Effector memory CD8-positive, alpha-beta T cell (primary cell): ENCODE results near the gene ADAMTSL2.

Source experiments
- ATAC-seq: fragments of 150-1000 bp; cut with Tn5 transposase; replicated peaks from 2 replicates; pipeline ENCODE4 v1.10.0; 2021; ENCODE audit warnings: mild to moderate bottlenecking, moderate library complexity
- DNase-seq, 3 experiments: peaks; one replicate each; pipeline ENCODE4 v3.0.0; 2021
- H3K27ac Mint-ChIP-seq, 2 donors: one replicate each; pipeline ENCODE4 v1.8.0; 2022; ENCODE audit warnings: mild to moderate bottlenecking in 2 of 2, mixed read lengths in 2 of 2, moderate library complexity in 2 of 2
- H3K27me3 Mint-ChIP-seq, 2 donors: one replicate each; pipeline ENCODE4 v1.8.0; 2022; ENCODE audit warnings: mixed read lengths in 2 of 2
- H3K36me3 Mint-ChIP-seq: one replicate; pipeline ENCODE4 v1.8.0; 2022; ENCODE audit warnings: mild to moderate bottlenecking, moderate library complexity, mixed read lengths; ENCODE audit not compliant: insufficient read depth
- H3K4me1 Mint-ChIP-seq, 2 donors: one replicate each; pipeline ENCODE4 v1.8.0; 2022; ENCODE audit warnings: low read depth in 2 of 2, mixed read lengths in 2 of 2
- H3K4me3 Mint-ChIP-seq, 2 donors: one replicate each; pipeline ENCODE4 v1.8.0; 2022; ENCODE audit warnings: mild to moderate bottlenecking in 2 of 2, mixed read lengths in 2 of 2, moderate library complexity in 2 of 2
- H3K9me3 Mint-ChIP-seq, 2 donors: one replicate each; pipeline ENCODE4 v1.8.0; 2022; ENCODE audit warnings: mixed read lengths in 2 of 2

The ADAMTSL2 gene

DNA sequence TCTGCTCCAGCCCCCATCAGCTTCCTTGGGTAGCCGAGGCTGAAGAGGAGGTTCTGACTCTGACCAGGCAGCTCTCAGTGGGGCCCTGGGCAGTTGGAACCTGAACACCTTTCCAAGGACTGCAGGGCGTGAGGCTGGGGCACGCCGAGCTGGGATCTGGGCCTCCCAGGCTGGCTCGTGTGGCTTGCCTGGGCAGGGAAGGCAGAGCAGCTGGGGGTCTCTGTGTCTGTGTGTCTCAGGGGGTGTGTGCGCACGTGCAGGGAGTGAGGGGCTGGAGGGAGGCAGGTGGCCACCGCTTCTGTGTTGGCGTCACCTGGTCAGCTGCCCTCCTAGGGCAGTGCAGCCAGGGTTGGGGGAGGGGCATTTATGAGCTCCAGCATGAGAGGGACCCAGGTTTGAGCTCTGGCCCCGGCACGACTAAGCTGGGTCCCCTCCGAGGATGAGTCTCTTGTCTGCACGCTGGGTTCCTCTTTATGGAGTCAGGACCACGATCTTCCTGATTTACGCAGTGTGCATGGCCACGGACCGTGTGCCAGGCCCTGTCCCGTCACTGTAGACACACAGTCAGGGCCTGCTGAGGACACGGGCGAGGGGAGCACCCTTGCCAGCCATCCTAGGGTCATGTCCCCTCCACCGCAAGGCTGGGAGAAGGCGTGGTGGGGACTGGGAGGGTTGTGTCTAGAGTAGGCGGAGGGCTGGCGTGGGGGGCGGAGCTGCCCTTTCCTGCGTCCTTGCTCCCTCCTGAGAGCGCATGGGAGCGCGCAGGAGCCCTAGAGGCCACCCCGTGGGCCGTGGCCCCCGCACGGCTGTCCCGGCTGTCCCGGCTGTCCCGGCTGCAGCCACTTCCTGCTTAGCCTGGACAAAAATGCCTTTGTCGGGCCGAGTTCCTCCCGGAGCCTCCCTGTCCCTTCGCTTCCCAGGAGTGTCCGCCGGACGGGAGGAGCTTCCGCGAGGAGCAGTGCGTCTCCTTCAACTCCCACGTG is 4.6 kb downstream of the ADAMTSL2 start:
- DNase-seq: no peak
- no peak for ATAC-seq
- Mint-ChIP-seq H3K27ac (no peak overlapping the region), H3K27me3 (peaks cover 29 to 55% of the 10 kb centered on the region in 2 donors), H3K4me1 (peaks cover 0 to 5% of the 10 kb centered on the region in 2 donors), H3K9me3 (no peaks in the 10 kb centered on the region), H3K36me3 (no peaks in the 10 kb centered on the region), H3K4me3 (no peak overlapping the region)

- Mint-ChIP-seq H3K27ac (no peak overlapping the region), H3K9me3 (no peaks in the 10 kb centered on the region), H3K36me3 (no peaks in the 10 kb centered on the region), H3K4me1 (peaks cover 0 to 5% of the 10 kb centered on the region in 2 donors), H3K27me3 (peaks cover 31 to 54% of the 10 kb centered on the region in 2 donors), H3K4me3 (no peak overlapping the region)
- DNase-seq: no peak
- no peak for ATAC-seq
These were observed 5.6 kb downstream of the ADAMTSL2 start for GRCh38 chr9:133539991-133540697.

DNA sequence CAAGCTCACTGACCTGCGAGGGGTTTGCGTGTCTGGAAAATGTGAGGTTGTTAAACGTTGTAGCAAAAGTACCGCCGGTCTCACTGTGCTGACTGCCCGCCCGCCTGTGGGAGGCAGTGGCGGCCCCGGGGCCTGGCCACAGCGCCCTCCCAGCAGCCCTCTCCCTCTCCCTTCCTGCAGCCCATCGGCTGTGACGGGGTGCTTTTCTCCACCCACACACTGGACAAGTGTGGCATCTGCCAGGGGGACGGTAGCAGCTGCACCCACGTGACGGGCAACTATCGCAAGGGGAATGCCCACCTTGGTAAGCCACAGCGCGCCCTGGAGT is 6.2 kb downstream of the ADAMTSL2 start:
- Mint-ChIP-seq H3K9me3 (no peaks in the 10 kb centered on the region), H3K4me3 (no peak overlapping the region), H3K27ac (no peak overlapping the region), H3K27me3 (peaks cover 26 to 49% of the 10 kb centered on the region in 2 donors), H3K4me1 (peaks cover 0 to 5% of the 10 kb centered on the region in 2 donors), H3K36me3 (no peaks in the 10 kb centered on the region)
- ATAC-seq (no peak), DNase-seq (no peak)

DNA sequence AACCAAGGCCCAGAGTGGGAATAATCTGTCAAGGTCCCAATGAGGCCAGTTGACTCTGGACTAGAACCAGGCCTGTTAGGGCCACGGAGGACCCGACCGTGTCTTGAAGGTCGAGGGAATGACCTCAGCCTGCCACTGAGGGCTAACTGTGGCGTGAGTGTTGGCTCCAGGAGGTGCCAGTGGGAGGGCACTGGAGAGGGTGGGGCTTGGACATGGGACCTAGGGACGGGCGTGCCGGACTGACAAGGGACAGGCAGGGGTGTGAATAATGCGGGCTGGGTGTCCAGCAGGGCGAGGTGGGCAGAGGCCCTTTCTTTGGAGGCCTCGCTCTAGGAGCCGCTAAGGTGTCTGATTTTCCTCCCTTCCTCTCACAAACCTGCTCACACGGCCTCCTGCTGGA is 7.5 kb downstream of the ADAMTSL2 start:
- H3K27me3 Mint-ChIP-seq: peaks cover 27 to 41% of the 10 kb centered on the region in 2 donors
- H3K36me3 Mint-ChIP-seq: no peaks in the 10 kb centered on the region
- no peak for ATAC-seq
- no peak for DNase-seq
- H3K27ac Mint-ChIP-seq: no peak overlapping the region
- H3K4me1 Mint-ChIP-seq: peaks cover 0 to 5% of the 10 kb centered on the region in 2 donors
- H3K4me3 Mint-ChIP-seq: no peak overlapping the region
- H3K9me3 Mint-ChIP-seq: no peaks in the 10 kb centered on the region

DNA sequence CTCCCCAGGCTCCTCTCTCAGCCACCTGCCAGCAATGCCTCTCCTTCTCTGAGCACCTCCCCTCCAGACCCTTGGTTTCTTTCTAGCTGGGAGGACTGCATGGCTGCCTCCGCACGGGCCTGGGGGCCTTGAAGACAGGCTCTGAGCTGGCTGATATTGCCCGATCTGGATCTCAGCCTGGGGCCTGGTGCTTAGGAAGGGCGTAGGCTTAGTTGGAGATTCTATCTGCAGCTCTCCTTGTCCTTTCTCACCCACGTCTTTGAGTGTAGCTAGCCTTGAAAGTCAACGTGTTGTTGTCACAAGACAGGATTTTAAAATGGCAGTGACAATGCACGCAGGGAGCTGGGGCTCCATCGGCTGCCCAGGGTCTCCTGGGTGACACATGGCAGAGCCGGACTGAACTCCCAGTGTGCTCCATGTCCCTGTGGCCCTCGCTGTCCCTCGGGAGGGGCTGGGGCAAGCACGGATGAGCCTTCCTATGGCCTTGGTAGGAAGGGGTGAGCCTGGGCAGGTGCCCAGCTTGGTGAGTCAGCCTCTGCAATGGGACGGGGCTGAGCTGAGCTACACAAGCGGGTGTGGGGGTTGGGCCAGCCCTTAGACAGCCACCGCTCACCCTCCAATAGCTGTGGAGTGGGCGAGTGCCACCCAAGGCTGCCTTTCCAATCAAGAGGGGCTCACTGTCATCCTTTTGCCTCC is 9.4 kb downstream of the ADAMTSL2 start:
- H3K36me3 Mint-ChIP-seq: no peaks in the 10 kb centered on the region
- no peak overlapping the region for H3K27ac Mint-ChIP-seq
- peaks cover 31 to 43% of the 10 kb centered on the region in 2 donors for H3K27me3 Mint-ChIP-seq
- ATAC-seq (no peak), DNase-seq (no peak)
- H3K4me1 Mint-ChIP-seq: peaks cover 0 to 4% of the 10 kb centered on the region in 2 donors
- H3K4me3 Mint-ChIP-seq: no peak overlapping the region
- no peaks in the 10 kb centered on the region for H3K9me3 Mint-ChIP-seq

DNA sequence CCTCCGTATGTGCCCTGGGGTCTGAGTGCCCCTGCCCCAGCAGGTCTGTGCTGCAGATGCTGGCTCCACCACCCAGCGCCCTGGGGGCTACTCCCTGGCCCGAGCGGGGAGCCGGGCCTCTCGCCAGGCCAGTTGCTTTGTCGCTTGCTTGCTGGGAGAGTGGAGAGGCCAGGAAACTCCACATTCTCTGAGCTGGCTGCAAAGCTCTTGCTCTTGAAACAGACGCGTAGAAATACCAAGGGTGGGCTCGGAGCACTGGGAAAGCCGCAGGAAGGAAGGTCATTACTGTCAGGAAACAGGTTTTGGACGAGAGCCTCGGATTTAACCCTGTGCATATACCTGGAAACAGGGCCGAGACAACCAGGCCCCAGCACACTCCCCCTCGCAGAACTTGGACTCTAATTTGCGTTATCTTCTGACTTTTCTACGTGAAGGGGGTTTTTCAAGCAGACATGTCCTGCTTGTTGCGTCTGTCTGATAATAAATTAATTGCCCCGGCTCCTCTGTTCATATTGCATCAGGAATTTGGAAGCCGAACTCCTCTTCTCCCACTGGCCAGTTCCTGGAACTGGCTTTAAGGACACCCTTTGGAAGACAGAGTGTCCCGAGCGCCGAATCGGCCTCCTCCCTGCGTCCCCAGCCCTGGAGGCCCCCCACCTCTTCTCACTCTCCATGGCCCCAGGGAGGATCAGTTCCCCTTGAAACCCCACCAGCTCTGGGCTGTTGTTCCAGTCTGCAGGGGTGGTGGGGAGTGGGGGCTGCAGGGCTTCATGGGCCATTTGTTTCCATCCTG is 11.2 kb downstream of the ADAMTSL2 start:
- Mint-ChIP-seq H3K4me3 (no peak overlapping the region), H3K27me3 (peaks cover 18 to 37% of the 10 kb centered on the region in 2 donors), H3K36me3 (no peaks in the 10 kb centered on the region), H3K27ac (no peak overlapping the region), H3K4me1 (no peaks in the 10 kb centered on the region), H3K9me3 (no peaks in the 10 kb centered on the region)
- ATAC-seq (no peak), DNase-seq (no peak)

GRCh38 chr9:133546287-133546680 is 11.8 kb downstream of the ADAMTSL2 start:
- Mint-ChIP-seq H3K27ac (no peak overlapping the region), H3K27me3 (peaks cover 23 to 41% of the 10 kb centered on the region in 2 donors)

GRCh38 chr9:133547116-133547515 is 12.6 kb downstream of the ADAMTSL2 start:
- Mint-ChIP-seq H3K4me1 (no peaks in the 10 kb centered on the region), H3K4me3 (no peak overlapping the region), H3K9me3 (no peaks in the 10 kb centered on the region), H3K36me3 (no peaks in the 10 kb centered on the region), H3K27me3 (peaks cover 26 to 46% of the 10 kb centered on the region in 2 donors), H3K27ac (no peak overlapping the region)
- ATAC-seq (no peak), DNase-seq (no peak)

More at GRCh38 chr9:133546287-133546680, 11.8 kb downstream of the ADAMTSL2 start:
- Mint-ChIP-seq H3K4me3 (no peak overlapping the region), H3K4me1 (no peaks in the 10 kb centered on the region), H3K36me3 (no peaks in the 10 kb centered on the region), H3K9me3 (no peaks in the 10 kb centered on the region)
- DNase-seq (no peak), ATAC-seq (no peak)

GRCh38 chr9:133551446-133551845 is 16.9 kb downstream of the ADAMTSL2 start:
- H3K36me3 Mint-ChIP-seq: no peaks in the 10 kb centered on the region
- ATAC-seq: no peak
- no peak overlapping the region for H3K4me3 Mint-ChIP-seq

DNA sequence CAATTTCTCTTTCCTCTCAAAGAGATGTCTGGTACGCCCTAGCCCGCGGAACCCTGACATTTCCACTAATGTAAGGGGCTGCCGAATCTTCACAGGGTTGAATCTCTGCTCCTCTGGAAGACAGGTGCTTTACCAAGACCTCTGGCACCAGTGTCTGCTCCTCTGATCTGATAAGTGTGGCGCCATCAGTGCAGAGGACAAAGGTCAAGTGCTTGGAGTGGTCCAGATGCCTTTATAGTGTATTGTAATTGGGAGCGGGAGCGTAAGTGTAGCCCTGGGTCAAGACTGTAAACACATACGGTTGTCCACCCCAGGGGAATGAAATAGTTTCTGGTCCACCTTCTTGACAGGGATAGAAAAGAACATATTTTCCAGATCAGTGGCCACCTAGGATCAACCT is 17.7 kb downstream of the ADAMTSL2 start:
- Mint-ChIP-seq H3K9me3 (no peaks in the 10 kb centered on the region), H3K27me3 (peaks cover 23 to 67% of the 10 kb centered on the region in 2 donors), H3K36me3 (no peaks in the 10 kb centered on the region), H3K4me3 (no peak overlapping the region), H3K27ac (no peak overlapping the region), H3K4me1 (no peaks in the 10 kb centered on the region)
- DNase-seq (no peak), ATAC-seq (no peak)

More at GRCh38 chr9:133551446-133551845, 16.9 kb downstream of the ADAMTSL2 start:
- Mint-ChIP-seq H3K27me3 (peaks cover 24 to 65% of the 10 kb centered on the region in 2 donors), H3K4me1 (no peaks in the 10 kb centered on the region), H3K27ac (no peak overlapping the region), H3K9me3 (no peaks in the 10 kb centered on the region)
- no peak for DNase-seq

DNA sequence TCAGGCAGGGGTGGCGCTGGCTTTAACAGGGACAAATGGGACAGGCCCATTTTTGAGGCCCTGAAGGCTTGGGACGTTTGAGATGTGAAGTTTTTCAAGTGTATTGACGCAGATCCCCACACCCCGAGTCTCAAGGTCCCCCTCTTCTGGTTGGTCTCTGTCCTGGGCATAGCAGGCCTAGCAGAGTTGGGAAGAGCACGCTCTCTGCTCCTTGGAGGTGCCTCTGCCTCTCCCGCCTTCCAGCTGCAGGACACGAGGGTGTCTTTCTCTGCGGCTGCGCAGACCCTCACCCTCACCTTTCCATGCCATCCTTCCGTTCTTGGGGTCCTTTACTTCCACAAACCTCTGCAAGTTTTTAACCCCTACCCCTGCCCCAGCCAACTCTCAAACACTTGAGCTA is 18.6 kb downstream of the ADAMTSL2 start:
- DNase-seq (no peak), ATAC-seq (no peak)
- Mint-ChIP-seq H3K27me3 (peaks cover 28 to 70% of the 10 kb centered on the region in 2 donors), H3K4me1 (peaks cover 4 to 5% of the 10 kb centered on the region in 2 donors), H3K27ac (no peak overlapping the region), H3K4me3 (no peak overlapping the region), H3K9me3 (no peaks in the 10 kb centered on the region), H3K36me3 (no peaks in the 10 kb centered on the region)

DNA sequence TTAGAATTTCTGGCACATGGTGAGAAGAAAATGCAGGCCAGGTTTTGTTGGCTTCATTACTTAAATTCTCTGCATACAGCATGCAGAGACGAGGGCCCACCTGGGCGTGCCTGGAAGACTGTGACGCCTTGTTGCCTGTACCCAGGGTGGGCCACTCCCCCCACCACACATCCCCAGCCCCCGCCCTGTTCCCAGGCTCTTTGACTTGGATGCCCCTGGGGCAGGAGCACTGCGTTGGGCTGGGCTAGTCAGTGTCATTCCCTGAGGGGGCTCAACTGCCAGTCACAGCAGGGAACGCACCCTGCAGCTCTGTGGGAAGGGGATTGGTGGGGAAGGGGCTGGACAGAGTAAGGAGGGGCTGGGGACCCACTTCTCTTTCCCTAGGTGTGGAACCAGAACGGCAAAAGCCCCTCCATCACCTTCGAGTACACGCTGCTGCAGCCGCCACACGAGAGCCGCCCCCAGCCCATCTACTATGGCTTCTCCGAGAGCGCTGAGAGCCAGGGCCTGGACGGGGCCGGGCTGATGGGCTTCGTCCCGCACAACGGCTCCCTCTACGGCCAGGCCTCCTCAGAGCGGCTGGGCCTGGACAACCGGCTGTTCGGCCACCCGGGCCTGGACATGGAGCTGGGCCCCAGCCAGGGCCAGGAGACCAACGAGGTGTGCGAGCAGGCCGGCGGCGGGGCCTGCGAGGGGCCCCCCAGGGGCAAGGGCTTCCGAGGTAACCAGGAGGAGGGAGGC is 19.6 kb downstream of the ADAMTSL2 start:
- Mint-ChIP-seq H3K27ac (no peak overlapping the region), H3K27me3 (peaks cover 38 to 75% of the 10 kb centered on the region in 2 donors), H3K9me3 (no peaks in the 10 kb centered on the region), H3K4me3 (no peak overlapping the region), H3K4me1 (peaks cover 5% of the 10 kb centered on the region in 2 donors), H3K36me3 (no peaks in the 10 kb centered on the region)
- no peak for ATAC-seq
- DNase-seq: no peak
